GM18519 (cell line): ENCODE measurements around the gene TAS2R46.
"Not testable (repeated sequence)": the region's sequence is repeated elsewhere in the genome, so short reads cannot be mapped to it uniquely, and the experiment has no call there.

Experiments
- ATAC-seq: cut with Tn5 transposase; IDR thresholded peaks from one replicate; pipeline ENCODE4 v1.9.1; 2021; ENCODE audit warnings: mild to moderate bottlenecking, moderate library complexity; ENCODE audit not compliant: unreplicated experiment, low FRiP score

TAS2R46 gene

DNA sequence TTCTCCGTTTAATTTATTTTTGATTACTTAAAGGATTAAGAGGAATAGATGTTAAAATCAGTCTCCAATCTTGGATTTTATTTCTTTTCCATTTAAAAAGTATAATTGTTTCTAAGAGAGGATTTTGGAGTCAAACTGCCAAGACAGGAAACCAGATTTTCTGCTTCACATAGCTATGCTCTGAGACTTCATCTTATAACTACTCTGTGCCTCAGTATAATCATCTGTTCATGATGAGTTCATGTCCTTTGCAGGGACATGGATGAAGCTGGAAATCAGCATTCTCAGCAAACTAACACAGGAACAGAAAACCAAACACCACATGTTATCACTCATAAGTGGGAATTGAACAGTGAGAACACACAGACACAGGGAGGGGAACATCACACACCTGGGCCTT lies 21.9 kb downstream of the TAS2R46 start:
- ATAC-seq = no peak

- no peak for ATAC-seq
These were observed 22.9 kb downstream of the TAS2R46 start for GRCh38 chr12:11039171-11039570.

GRCh38 chr12:11033959-11034358 lies 28.1 kb downstream of the TAS2R46 start:
- not testable (repeated sequence) for ATAC-seq

DNA sequence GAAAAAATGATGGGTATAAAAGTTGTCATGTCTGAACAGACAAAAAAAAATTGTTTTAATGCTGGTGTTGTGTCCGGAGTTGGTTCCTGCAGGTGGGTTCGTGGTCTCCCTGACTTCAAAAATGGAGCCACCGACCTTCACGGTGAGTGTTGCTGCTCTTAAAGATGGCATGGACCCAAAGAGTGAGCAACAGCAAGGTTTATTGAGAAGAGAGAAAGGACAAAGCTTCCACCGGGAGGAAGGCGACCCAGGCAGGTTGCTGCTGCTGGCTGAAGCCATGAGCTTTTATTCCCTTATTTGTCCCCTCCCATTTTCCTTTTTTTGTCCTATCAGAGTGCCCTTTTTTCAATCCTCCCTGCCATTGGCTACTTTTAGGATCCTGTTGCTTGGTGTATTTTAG lies 30.8 kb downstream of the TAS2R46 start, which contains the start of gene TAS2R31:
Gene TAS2R31 (minus strand): TSS at position 101 of the 400 bp plus-strand sequence. CDS start 72 bp downstream, at position 29.
- no peak for ATAC-seq

- ATAC-seq = no peak
These were observed 36.0 kb downstream of the TAS2R46 start for GRCh38 chr12:11026118-11026517.

DNA sequence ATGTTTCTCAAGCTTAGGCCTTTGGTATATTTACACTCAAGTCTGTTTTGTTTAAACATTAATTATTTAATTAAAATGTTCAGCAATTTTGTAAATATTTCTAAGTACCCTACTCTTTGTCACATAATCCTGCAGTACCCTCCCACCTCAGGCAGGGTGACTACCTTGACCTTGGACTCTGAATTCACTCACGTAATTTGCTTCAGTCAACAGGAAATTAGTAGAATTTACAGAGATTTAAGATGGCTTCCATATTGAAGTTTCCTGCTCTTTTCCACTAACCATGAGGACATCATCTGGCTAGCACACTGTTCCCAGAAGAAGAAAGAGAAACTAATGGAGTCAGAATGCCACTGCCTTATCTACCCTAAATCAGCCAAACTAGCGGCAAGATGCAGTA lies 38.7 kb downstream of the TAS2R46 start:
- ATAC-seq = no peak

- ATAC-seq = no peak
These were observed 39.6 kb downstream of the TAS2R46 start, which contains the start of gene TAS2R19 for GRCh38 chr12:11022520-11022919. TSS of gene TAS2R19 (minus strand) at chr12:11022620. CDS start at chr12:11022571, 49 bp downstream.

GRCh38 chr12:11016937-11017336 lies 45.2 kb downstream of the TAS2R46 start:
- no peak for ATAC-seq

- no peak for ATAC-seq
These were observed 46.2 kb downstream of the TAS2R46 start for GRCh38 chr12:11015775-11016430.

DNA sequence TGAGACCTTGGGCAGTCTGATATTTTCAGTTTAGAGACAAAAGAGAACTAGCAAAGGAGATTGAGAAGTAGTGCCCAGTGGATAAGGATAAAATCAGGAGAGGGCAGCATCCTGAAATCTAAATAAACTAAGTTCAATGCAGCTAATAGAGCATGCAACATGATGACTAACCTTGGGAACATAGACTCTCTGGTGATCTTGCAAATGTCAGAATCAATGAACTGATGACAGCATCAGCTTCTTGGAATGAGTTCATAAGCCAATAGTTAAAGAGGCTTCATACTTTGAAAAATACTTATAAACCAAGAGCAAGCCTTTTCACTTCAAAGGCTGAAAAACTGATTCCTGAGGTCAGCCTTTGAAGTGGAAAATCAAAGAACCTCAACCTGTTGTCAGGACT lies 47.9 kb downstream of the TAS2R46 start:
- ATAC-seq = no peak
